WTC11 (cell line): ENCODE measurements around the gene PER1.

Experiments
- CTCF ChIP-seq: fragments of 200-600 bp; IDR thresholded peaks from 2 replicates; pipeline ENCODE4 v1.8.0; 2022; ENCODE audit warnings: antibody characterized with exemption
- ESRRA ChIP-seq: sonication (generic); formaldehyde crosslinking; IDR thresholded peaks from 2 replicates; pipeline ENCODE4 v1.8.1; 2022; ENCODE audit warnings: mild to moderate bottlenecking, missing genetic modification reagents, borderline replicate concordance
- SP1 ChIP-seq: sonication (generic); formaldehyde crosslinking; conservative IDR thresholded peaks from 2 replicates; pipeline ENCODE4 v1.8.1; 2022; ENCODE audit warnings: missing genetic modification reagents

- TF ChIP-seq CTCF (no peak), SP1 (CRISPR knock-in tag) (no peak), ESRRA (CRISPR knock-in tag) (no peak)
These were observed 21.7 kb upstream of the PER1 start for GRCh38 chr17:8173871-8174322.
